GM19438 (cell line): Measurements from ENCODE around the gene IL21R.
"Not testable (repeated sequence)": the region's sequence is repeated elsewhere in the genome, so short reads cannot be mapped to it uniquely, and the experiment has no call there.

Experiments used
- ATAC-seq: cut with Tn5 transposase; IDR thresholded peaks from one replicate; pipeline ENCODE4 v1.9.1; 2021; ENCODE audit warnings: low read depth; ENCODE audit not compliant: unreplicated experiment

The IL21R gene

DNA sequence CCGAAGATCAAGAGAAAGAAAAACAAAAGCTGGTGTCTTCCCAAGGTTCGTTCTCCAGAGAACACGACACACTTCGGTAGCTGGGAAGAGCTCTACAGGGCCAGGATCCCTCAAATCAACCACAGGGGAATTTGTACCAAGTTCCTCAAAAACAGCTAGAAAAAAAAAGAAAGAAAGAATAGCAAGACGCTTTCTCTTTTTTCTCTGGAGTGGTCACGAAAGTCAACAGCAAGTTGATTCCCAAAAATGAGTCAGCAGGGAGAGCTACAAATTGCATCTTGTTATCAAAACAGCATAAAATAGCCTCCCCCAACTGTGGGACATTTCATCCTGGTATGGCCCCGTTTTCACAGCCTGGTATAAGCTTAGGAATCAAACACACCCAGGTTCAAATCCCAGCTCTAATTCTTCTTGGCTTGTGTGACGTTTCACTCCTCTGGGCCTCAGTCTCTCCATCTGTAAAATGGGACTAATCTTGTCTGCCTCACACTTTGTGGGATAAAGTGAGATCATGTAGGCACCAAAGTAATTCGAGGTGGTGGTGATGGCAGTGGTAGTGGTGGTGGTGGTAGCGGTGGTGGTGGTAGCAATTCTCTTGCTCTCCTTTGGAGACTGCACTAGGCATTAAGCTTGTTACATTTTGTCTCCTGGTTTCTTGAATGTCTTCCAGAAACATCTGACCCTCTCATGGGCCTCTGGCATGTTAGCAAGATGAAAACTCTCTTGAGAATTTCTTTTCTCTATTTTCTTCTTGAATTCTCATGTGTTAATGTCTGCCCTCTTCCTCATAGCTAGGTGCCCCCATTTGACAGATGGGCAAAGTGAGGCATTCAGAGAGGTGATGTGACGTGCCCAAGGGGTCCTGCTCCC lies 988 bp upstream of the IL21R start:
- no peak for ATAC-seq

DNA sequence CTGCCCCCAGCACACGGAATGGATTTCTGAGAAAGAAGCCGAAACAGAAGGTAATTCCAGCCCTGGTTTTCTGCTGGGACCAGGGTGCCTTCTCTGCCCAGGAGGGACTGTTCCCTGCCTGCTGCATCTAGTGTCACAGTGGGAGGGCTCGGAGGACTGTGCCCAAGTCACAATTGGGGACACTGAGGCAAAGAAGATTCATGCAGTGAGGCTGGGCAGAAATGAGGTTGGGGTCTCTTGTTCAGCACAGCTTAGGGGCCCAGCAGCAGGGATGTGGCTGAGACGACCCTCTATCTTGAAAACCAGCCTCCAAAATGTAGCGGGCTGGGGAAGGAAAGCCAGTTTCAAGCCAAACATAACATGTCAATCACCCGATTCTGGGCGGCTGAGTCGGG lies 592 bp downstream of the IL21R start:
- no peak for ATAC-seq

DNA sequence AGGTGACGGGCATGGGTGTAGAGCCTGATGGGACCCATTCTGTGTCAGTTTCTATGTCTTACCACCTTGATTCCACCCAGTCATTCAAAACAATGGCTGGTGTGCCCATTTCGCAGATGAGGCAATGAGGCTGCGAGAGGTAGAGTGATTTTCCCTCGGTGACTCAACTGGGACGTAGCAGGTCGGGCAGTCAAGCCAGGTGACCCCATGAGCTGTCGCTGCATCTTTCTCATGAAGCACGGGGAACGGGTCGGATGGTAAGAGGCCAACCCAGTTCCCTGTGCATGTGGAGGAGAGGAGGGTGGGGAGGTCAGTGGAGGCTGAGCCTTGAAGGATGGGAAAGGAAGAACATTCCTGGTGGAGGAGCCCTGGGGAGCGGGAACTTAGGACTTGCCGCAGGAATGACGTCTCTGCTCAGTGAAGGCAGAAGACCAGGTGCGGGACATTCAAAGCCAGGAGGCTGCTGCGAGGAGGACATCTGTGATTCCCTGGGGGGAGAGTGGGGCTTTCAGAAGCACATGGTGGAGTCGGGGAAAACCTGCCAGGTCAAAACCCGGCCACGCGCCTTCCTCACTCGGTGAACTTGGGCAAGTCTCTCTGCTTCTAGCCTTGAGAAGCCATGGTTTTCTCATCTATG lies 1.1 kb downstream of the IL21R start:
- no peak for ATAC-seq

DNA sequence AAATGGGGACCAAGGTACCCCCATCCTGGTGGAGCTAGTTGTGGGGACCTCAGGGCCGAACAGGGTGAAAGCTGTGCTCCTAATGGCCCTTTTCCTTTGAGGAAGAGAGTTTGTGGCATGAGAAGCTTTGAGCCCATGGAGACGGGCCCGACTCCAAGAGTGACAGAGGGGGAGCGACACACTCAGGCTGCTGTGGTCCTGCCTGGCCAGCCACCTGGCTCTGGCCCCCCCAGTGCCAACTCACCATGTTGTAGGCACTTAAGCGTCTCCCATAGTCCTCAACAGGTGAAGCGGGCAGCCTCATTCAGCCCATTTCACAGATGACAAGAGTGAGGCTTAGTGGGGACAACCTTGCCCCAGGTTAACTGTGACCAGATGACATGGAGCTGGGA lies 1.6 kb downstream of the IL21R start:
- no peak for ATAC-seq

DNA sequence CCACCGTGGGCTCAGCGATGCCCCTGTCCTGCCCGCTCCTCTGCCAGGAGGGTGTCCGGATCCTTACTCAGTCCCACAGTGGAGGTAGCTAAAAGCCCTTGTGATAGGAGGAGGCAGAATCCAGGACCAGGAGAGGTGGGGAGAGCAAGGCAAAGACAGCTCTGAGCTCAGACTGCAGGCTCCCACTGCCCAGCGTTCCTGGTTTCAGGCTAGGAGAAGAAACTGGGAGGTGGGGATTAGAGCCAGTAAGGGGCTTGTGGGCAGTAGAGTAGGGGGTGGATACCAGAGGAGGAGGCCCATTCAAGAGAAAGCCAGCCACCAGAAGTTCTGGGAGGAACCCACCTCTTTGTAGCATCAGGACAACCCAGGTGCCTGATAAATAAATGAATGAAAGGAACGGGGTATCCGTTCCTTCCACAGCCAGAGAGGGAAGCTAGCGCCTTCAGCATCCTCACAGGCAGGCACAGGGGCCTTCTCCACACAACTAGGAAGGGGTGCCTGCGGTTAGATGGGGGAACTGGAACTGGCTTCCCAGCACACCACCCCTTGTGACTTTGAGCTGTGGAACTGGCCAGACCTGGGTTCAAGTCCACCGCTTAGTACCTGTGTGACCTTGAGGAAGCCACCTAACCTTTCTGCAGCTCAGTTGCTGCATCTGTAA lies 2.3 kb downstream of the IL21R start:
- ATAC-seq: no peak

DNA sequence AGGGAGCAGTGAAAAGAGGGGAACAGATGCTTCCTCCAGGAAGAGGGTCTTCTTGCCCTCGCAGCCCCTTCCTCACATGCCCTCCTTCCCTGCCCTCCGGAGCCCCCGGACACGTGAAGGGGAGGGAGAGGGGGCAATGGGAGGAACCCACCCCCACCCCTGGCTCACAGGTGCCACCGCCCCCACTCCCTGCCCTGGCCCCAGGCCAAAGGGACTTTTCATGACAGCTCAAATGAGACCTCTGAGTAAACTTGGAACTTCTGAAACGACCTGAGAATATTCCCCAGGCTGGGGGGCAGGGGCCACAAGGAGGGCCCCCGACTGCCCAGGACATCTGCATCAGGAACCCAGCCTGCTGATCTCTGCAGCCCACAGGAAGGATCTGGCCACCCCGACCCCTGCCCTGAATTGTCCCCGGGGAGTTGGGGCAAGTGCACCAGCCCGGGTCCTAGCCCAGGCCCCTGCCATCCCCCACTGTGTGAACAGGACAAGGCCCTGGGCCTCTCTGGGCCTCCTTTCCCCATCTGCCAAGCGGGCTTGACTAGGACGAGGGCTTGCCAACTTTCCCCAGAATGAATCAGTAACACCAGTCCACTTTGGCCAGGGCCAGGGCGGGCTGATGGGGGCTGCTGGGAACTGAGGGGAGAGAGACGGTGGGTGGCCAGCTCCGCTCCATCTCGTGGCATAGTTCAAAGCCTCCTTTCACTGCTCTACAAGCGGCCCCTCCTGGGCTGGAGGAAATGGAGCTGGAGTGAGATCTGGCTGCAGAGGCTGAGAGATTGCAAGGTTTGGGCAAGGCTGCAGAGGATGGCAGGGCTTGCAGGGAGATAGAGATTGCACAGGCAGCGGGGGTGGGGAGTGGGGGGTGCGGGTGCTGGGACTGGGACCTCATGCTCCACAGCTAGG lies 3.8 kb downstream of the IL21R start:
- no peak for ATAC-seq

DNA sequence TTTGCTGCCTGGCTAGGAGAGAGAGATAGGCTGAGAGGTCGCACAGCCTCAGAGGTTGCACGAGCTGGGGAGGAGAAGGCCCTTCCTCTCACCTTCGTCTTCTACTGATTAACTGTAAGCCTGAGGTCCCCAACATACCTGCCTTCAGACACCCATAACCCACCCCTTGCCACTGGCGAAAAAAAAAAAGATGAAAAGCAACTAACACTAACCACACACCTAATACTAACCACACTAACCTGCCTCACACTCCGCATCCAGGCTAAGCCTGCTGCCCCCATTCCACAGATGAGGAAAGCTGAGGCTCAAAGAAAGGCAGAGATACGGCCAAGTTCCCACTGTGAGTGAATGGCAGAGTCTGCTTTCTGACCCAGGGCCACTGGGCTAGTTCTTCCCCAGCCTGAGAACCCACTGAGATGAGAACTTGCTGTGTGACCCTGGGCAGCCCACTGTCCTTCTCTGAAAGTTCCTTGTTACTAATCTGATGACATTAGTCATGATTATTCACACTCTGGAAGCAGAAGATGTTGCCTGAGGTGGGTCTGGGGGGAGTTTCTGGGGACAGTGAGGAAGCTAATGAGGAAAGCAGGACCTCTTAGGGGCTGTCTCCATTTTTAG lies 4.6 kb downstream of the IL21R start:
- no peak for ATAC-seq

DNA sequence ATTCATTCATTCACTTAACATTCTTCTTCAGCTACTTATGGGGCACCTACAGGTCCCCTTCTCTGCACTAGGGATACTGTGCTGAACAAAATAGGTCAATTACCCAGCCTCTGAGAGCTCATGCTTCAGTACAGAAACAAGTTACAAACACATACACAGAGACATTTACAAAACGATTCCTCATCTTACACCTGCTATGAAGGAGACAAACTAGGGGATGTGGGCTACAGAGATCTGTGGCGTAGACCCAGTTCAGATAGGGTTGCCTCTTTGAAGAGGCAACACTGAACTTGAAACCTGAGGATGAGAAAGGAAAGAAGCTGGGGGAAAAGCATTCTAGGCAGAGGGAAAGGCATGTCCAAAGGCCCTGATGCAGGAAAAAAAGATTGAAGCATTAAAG lies 5.2 kb downstream of the IL21R start:
- no peak for ATAC-seq

DNA sequence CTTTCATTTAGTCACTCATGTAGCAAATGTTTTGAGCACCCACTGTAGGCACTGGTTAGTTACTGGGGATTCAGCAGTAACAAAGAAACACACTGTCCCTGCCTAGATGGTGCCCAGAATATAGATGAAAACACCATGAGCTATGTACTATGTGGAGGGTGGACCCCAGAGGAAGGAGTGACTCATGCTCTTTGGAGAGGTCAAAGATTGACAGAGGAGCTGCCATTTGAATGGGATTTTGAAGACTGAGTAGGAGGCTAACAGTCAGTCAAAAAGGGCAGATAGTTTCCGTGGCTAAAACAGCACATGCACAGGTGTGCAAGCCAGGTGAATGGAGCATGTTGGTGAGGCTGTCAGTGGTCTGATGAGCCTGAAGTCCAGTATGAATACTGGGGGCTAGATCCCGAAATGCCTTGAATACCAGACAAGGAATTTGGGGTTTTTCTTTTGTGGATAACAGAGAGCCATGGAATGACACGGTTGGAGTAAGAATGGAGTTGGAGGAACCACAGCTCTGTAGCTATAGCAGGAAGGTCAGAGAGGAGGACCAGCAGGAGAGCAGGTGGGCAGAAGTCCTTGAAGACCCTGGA lies 6.1 kb downstream of the IL21R start:
- ATAC-seq: no peak

DNA sequence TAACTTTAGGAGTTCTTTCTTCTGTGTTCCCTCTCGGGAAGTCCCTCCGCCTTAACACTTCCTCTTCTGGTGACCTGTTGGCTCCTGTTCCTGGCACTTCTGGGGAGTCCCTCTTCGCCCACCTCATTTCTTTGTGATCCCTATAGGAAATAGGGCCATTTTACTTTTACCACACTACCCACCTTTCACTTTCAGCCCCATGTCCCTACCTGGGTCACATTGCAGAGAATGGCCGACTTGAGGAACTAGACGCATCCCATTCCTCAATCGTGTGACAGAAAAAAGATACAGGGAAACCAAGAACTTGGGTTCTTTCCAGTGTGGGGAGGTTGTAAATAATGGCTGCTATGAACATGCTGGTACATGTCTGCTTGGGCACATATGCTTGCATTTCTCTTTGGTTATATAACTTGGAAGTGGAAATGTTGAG lies 6.6 kb downstream of the IL21R start:
- no peak for ATAC-seq

DNA sequence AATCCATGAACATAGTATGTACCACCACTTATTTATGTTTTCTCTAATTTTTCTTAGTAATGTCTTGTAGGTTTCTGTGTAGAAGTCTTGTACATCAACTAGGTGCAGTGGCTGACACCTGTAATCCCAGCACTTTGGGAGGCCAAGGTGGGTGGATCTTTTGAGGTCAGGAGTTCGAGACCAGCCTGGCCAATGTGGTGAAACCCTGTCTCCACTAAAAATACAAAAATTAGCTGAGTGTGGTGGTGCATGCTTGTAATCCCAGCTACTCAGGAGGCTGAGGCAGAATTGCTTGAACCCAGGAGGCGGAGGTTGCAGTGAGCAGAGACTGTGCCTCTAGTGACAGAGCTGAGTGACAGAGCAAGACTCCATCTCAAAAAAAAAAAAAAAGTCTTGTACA lies 8.0 kb downstream of the IL21R start:
- not testable (repeated sequence) for ATAC-seq

DNA sequence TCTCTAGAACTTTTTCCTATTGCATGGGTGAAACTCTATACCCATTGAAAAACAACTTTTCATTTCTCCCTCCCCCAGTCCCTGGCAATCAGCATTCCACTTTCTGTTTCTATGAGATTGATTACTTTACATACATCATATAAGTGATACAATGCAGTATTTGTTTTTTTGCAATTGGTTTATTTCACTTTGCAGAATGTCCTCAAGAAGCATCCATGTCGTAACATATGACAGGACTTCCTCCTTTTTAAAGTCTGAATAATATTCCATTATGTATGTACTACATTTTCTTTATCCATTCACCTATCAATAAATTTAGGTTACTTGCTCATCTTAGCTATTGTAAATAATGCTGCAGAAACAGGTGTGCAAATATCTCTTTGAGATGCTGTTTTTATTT lies 8.8 kb downstream of the IL21R start:
- no peak for ATAC-seq

DNA sequence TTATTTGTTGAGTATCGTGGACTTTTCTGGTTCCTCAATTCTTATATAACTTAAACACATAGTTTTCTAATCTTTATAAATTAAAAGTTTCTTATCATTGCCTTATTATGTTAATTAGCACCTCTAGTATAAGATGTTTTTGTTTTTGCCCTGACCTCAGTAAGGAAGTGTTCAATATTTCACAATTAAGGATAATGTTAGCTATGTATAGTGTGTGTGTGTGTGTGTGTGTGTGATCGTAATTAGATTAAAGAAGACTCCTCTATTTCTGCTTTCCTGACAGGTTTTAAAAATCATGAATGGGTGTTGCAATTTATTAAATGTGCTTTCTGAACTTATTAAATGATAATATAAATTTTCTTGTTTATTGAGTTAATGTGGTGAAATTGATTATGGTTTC lies 12.0 kb downstream of the IL21R start:
- no peak for ATAC-seq

DNA sequence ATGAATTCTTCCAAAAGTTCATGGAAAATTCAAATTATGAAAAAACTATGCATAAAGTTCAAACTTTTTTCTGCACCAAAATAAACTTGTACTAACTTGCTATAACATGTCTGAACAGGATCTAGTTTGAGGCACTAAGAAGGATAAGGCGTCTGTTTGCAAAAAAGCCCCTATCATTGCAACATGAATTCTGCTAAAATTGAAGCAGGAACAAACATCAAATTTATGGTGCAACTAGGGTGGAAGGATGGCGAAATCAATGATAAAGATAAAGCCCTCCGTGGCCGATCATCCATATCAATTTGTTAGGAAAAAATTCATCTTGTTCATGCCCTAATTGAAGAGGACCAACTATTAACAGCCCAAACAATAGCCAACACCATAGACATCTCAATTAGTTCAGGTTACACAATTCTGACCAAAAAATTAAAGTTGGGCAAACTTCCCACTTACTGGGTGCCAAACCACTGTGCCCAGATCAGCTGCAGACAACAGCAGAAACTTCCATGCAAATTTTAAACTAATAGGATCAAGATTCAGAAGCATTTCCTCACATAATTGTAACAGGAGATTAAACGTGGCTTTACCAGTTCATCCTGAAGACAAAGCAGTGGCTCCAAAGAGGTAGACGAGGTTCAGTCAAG lies 12.9 kb downstream of the IL21R start:
- no peak for ATAC-seq

DNA sequence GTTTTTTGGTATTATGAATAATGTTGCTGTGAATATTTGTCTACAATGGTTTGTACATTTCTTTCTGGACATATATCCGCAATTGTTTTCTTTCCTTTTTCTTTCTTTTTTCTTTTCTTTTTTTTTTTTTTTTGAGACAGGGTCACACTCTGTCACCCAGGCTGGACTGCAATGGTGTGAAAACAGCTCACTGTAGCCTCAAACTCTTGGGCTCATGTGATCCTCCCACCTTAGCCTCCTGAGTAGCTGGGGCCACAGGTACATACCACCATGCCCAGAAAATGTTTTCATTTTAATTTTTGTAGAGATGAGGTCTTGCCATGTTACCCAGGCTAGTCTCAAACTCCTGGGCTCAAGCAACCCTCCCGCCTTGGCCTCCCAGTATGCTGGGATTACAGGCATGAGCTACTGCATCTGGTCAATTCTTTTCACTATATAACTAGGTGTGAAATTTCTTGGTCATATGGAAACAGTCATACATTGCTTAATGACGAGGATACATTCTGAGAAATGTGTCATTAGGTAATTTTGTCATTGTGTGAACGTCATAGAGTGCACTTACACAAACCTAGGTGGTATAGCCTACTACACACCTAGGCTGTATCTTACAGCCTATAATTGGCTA lies 15.2 kb downstream of the IL21R start:
- no peak for ATAC-seq

DNA sequence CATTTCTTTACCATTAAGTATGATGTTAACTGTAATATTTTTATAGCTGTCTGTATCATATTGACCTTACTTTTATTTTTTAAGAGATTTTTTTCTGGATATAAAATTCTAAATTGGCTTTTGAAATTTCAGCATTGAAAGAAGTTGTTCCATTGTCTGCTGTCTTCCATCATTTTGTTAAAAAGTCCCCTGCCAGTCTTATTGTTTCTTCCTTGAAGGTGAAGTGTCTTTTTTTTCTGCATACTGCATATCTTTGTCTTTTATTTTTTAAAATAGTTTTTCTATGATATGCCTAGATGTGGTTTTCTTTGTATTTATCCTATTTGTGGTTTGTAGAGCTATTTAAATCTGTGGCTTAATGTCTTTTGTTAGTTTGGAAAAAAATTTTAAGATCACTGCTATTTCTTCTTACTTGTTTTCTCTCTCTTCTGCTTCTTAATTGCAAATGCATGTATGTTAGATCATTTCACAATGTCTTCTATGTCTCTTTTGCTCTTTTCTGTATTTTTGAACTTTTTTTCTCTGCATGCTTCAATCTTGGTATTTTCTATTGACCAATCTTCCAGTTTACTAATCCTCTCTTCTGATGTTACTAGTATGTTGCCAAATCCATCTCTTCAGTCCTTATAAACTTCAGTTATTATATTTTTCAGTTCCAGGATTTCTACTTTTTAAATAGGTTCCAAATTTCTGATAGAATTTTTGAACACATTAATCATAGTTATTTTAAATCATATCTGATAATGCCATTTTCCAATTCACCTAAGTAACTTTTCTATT lies 20.2 kb downstream of the IL21R start:
- ATAC-seq: no peak

DNA sequence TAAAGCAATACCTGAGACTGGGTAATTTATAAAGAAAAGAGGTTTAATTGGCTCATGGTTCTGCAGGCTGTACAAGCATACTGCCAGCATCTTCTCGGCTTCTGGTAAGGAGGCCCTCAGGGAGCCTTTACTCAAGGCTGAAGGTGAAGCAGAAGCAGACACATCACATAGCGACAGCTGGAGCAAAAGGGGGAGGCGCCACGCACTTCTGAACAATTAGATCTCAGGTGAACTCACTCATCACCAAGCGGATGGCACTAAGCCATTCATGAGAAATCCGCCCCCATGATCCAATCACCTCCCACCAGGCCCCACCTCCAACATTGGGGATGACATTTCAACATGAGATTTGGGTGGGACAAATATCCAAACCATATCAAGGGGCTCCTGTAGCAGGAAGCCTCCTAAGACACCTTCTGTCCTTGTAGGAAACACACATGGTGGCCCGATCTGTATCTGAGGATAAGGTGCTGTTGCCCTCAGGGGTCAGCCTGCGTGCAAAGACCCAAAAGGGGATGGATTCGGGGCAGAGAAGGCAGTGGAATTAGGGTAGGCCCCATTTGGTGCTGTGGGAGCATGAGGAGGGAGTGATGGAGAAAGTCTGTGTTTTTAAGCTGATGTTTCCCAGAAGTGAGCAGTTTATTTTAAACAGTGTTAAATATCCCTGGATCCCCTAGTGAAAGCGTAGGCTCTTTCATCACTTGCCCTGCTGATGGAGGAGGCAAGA lies 23.0 kb downstream of the IL21R start:
- ATAC-seq: no peak

DNA sequence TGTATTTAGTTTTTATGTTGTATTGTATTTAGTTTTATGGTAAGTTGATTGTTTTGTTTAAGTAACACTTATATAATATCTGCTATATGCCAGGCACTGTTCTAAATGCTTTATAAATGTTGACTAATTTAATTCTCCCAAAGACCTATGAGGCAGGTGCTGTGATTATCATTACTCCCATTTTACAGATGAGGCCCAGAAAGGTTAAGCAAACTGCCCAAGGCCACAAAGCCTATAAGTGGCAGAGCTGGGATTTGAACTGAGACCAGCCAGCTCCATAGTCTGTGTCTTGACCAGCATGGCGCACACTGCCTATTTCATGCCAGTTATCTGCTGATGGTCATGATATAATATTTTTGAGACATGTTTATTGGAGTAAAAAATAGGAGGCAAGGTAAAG lies 24.0 kb downstream of the IL21R start:
- no peak for ATAC-seq
